Transverse colon (tissue), 4 donors: ENCODE results near the gene SSBP2.

Source experiments
- CTCF ChIP-seq, 5 experiments: fragments of 200-600 bp in 3 of 5; fragments of 450-650 bp in 2 of 5; sonication (generic) in 3 of 5; IDR thresholded peaks; 1 replicate in 2 of 5; 2 replicates in 3 of 5; pipeline ENCODE4 v1.5.1; 2016 to 2017; ENCODE audit warnings: antibody characterized with exemption in 5 of 5, inconsistent platforms in 3 of 5, mild to moderate bottlenecking in 2 of 5, moderate library complexity in 1 of 5
- EP300 ChIP-seq: sonication (generic); formaldehyde crosslinking; IDR thresholded peaks from one replicate; pipeline ENCODE4 v1.6.1; 2017; ENCODE audit warnings: antibody characterized with exemption, low read depth
- POLR2A ChIP-seq: fragments of 450-650 bp; IDR thresholded peaks from one replicate; pipeline ENCODE4 v1.6.1; 2016; ENCODE audit warnings: antibody characterized with exemption, mild to moderate bottlenecking, moderate library complexity
- POLR2AphosphoS5 ChIP-seq, 3 donors: sonication (generic); formaldehyde crosslinking; IDR thresholded peaks; one replicate each; pipeline ENCODE4 v1.6.1; 2016; ENCODE audit warnings: antibody characterized with exemption in 3 of 3

GRCh38 chr5:81778642-81779041 lies 27.7 kb upstream of the SSBP2 start:
- TF ChIP-seq CTCF (IDR thresholded peaks at IDR 0.05) (no peak), POLR2A (no peak), POLR2AphosphoS5 (IDR thresholded peaks at IDR 0.05) (no peak), EP300 (no peak)
